H1 (cell line): ENCODE results near the gene DNAI1. TPM values are rescaled to one million over a fixed set of nuclear protein-coding genes. Genes with fewer than 3 reads are reported as not detected.

Experiments
- CTCF ChIA-PET: fragments of 300-600 bp; sonication (Branson Sonifier 250); formaldehyde crosslinking; loops from one replicate; lab custom pipeline; 2021; ENCODE audit not compliant: partially characterized antibody; lab: Charles Lee
- POLR2A ChIA-PET: fragments of 300-600 bp; sonication (Branson Sonifier 250); formaldehyde crosslinking; loops from one replicate; lab custom pipeline; 2021; ENCODE audit warnings: inconsistent platforms; ENCODE audit not compliant: partially characterized antibody; lab: Charles Lee
- DNase-seq, 2 experiments: peaks; one replicate each; pipeline versions ENCODE4 v3.0.0 to v3.0.0-alpha.2; 2010 to 2022; ENCODE audit warnings: low spot score in 2 of 2, low read depth in 1 of 2, mixed read lengths in 1 of 2
- FAIRE-seq: peaks from 2 replicates; lab custom pipeline; 2011; peaks lifted over from hg19 to GRCh38; lab: Jason Lieb, UNC
- H2AFZ ChIP-seq: 2 replicates; pipeline ENCODE4 v1.8.1; 2012; ENCODE audit warnings: low read length, inconsistent platforms
- H2AK5ac ChIP-seq: 2 replicates; pipeline ENCODE4 v1.6.1; 2013; ENCODE audit warnings: low read depth, low read length
- H2BK120ac ChIP-seq: replicated peaks from 2 replicates; pipeline ENCODE3; 2013; ENCODE audit warnings: low read depth, low read length, inconsistent platforms
- H2BK12ac ChIP-seq: 2 replicates; pipeline ENCODE4 v1.6.1; 2013; ENCODE audit warnings: low read depth, low read length
- H2BK15ac ChIP-seq: 2 replicates; pipeline ENCODE4 v1.6.1; 2013; ENCODE audit warnings: low read length
- H2BK20ac ChIP-seq: 2 replicates; pipeline ENCODE4 v1.6.1; 2013; ENCODE audit warnings: low read length
- H2BK5ac ChIP-seq: 2 replicates; pipeline ENCODE4 v1.6.1; 2013; ENCODE audit warnings: low read depth, low read length
- H3K14ac ChIP-seq: 2 replicates; pipeline ENCODE4 v1.6.1; 2013; ENCODE audit warnings: inconsistent platforms; ENCODE audit not compliant: insufficient read length
- H3K18ac ChIP-seq: 2 replicates; pipeline ENCODE4 v1.6.1; 2013; ENCODE audit warnings: low read length; ENCODE audit errors: extremely low read depth
- H3K23ac ChIP-seq: 2 replicates; pipeline ENCODE4 v1.6.1; 2013; ENCODE audit warnings: inconsistent platforms; ENCODE audit not compliant: insufficient read length
- H3K23me2 ChIP-seq: 2 replicates; pipeline ENCODE4 v1.6.1; 2013; ENCODE audit warnings: low read depth, low read length
- H3K27ac ChIP-seq: 2 replicates; pipeline ENCODE4 v1.6.1; 2011; ENCODE audit warnings: low read depth, low read length, inconsistent platforms
- H3K27me3 ChIP-seq, 4 experiments: replicated peaks in 1 of 4; 1 replicate in 1 of 4; 2 replicates in 3 of 4; pipeline versions ENCODE4 v1.6.1 to v1.8.1; 2011 to 2013; ENCODE audit warnings: low read length in 3 of 4, mild to moderate bottlenecking in 3 of 4, inconsistent platforms in 2 of 4, mixed read lengths in 2 of 4, moderate library complexity in 1 of 4; ENCODE audit not compliant: control insufficient read depth in 3 of 4, insufficient read depth in 3 of 4; ENCODE audit errors: extremely low read depth in 1 of 4
- H3K36me3 ChIP-seq, 4 experiments: 2 replicates each; pipeline versions ENCODE4 v1.6.1 to v1.8.1; 2011 to 2013; ENCODE audit warnings: mild to moderate bottlenecking in 4 of 4, low read length in 3 of 4, moderate library complexity in 2 of 4, control low read depth in 1 of 4, inconsistent platforms in 1 of 4; ENCODE audit not compliant: insufficient read depth in 4 of 4, control insufficient read depth in 2 of 4
- H3K4ac ChIP-seq: replicated peaks from 2 replicates; pipeline ENCODE3; 2013; ENCODE audit warnings: low read length, low read depth, mixed read lengths, inconsistent platforms; ENCODE audit not compliant: insufficient read length
- H3K4me1 ChIP-seq, 4 experiments: replicated peaks in 1 of 4; 1 replicate in 1 of 4; 2 replicates in 3 of 4; pipeline versions ENCODE4 v1.6.1 to v1.8.1; 2011 to 2013; ENCODE audit warnings: low read length in 3 of 4, inconsistent platforms in 2 of 4, mixed read lengths in 1 of 4; ENCODE audit not compliant: insufficient read depth in 4 of 4, control insufficient read depth in 3 of 4
- H3K4me2 ChIP-seq, 2 experiments: 2 replicates each; pipeline versions ENCODE4 v1.6.1 to v1.8.1; 2011 to 2013; ENCODE audit warnings: low read depth in 2 of 2, low read length in 2 of 2, control low read depth in 1 of 2, inconsistent platforms in 1 of 2, mild to moderate bottlenecking in 1 of 2; ENCODE audit not compliant: insufficient read depth in 1 of 2
- H3K4me3 ChIP-seq, 4 experiments: fragments of 200-600, 300-600 bp in 1 of 4; sonication (generic), shearing (Covaris generic), sonication (Bioruptor Twin) in 1 of 4; 2 replicates each; pipeline versions ENCODE4 v1.5.1 to v1.8.1; 2011 to 2016; ENCODE audit warnings: low read length in 4 of 4, low read depth in 3 of 4, control low read depth in 2 of 4, inconsistent platforms in 2 of 4, mild to moderate bottlenecking in 2 of 4, mixed read lengths in 1 of 4, moderate library complexity in 1 of 4; ENCODE audit not compliant: insufficient read depth in 2 of 4; ENCODE audit errors: extremely low read depth in 1 of 4
- H3K56ac ChIP-seq: replicated peaks from 2 replicates; pipeline ENCODE3; 2013; ENCODE audit warnings: low read depth, mild to moderate bottlenecking, mixed read lengths, low read length, inconsistent platforms; ENCODE audit not compliant: insufficient read length
- H3K79me1 ChIP-seq: 2 replicates; pipeline ENCODE4 v1.6.1; 2013; ENCODE audit warnings: low read depth, low read length, control low read depth
- H3K79me2 ChIP-seq, 2 experiments: 2 replicates each; pipeline versions ENCODE4 v1.6.1 to v1.8.1; 2012 to 2013; ENCODE audit warnings: low read length in 2 of 2, mild to moderate bottlenecking in 2 of 2, inconsistent platforms in 1 of 2; ENCODE audit not compliant: insufficient read depth in 2 of 2, control insufficient read depth in 1 of 2
- H3K9ac ChIP-seq, 4 experiments: replicated peaks in 1 of 4; 1 replicate in 1 of 4; 2 replicates in 3 of 4; pipeline versions ENCODE4 v1.6.1 to v1.8.1; 2011 to 2013; ENCODE audit warnings: low read depth in 3 of 4, low read length in 3 of 4, control low read depth in 2 of 4, mild to moderate bottlenecking in 2 of 4, moderate library complexity in 2 of 4, inconsistent platforms in 1 of 4; ENCODE audit errors: extremely low read depth in 1 of 4
- H3K9me3 ChIP-seq, 2 experiments: 2 replicates each; pipeline versions ENCODE4 v1.6.1 to v1.8.1; 2012 to 2013; ENCODE audit warnings: mild to moderate bottlenecking in 2 of 2, moderate library complexity in 2 of 2, control low read depth in 1 of 2, inconsistent platforms in 1 of 2, low read depth in 1 of 2, low read length in 1 of 2, mixed read lengths in 1 of 2; ENCODE audit not compliant: insufficient read depth in 2 of 2
- H4K20me1 ChIP-seq, 2 experiments: replicated peaks in 1 of 2; 2 replicates each; pipeline versions ENCODE3 to v1.8.1; 2011 to 2013; ENCODE audit warnings: inconsistent platforms in 2 of 2, low read length in 2 of 2, mild to moderate bottlenecking in 1 of 2; ENCODE audit not compliant: insufficient read depth in 2 of 2, control insufficient read depth in 1 of 2
- H4K5ac ChIP-seq: 2 replicates; pipeline ENCODE4 v1.6.1; 2013; ENCODE audit warnings: low read length, low read depth, mixed read lengths, inconsistent platforms; ENCODE audit not compliant: insufficient read length
- H4K8ac ChIP-seq: 2 replicates; pipeline ENCODE4 v1.8.0; 2013; ENCODE audit warnings: mild to moderate bottlenecking, moderate library complexity, low read length, inconsistent platforms; ENCODE audit not compliant: insufficient read depth; ENCODE audit errors: extremely low read depth
- H4K91ac ChIP-seq: replicated peaks from 2 replicates; pipeline ENCODE3; 2013; ENCODE audit warnings: low read length, mixed read lengths, inconsistent platforms; ENCODE audit not compliant: insufficient read length
- CBX8 ChIP-seq: fragments of 300-800, 300-1000 bp; sonication (generic); IDR thresholded peaks from 2 replicates; pipeline ENCODE4 v1.7.1; 2016; ENCODE audit warnings: low read depth, low read length, borderline replicate concordance
- GABPA ChIP-seq: IDR thresholded peaks from 2 replicates; pipeline ENCODE4 v1.6.1; 2011; ENCODE audit warnings: mild to moderate bottlenecking, low read length, moderate library complexity, borderline replicate concordance; ENCODE audit not compliant: insufficient read depth
- HDAC2 ChIP-seq, 2 experiments: fragments of 300-600 bp in 1 of 2; sonication (generic) in 1 of 2; IDR thresholded peaks; 2 replicates each; pipeline ENCODE4 v1.6.1; 2011 to 2012; ENCODE audit warnings: low read depth in 2 of 2, low read length in 2 of 2, mild to moderate bottlenecking in 2 of 2, moderate library complexity in 2 of 2, borderline replicate concordance in 1 of 2, inconsistent platforms in 1 of 2
- KDM1A ChIP-seq: fragments of 200-600, 300-600 bp; sonication (generic); IDR thresholded peaks from 2 replicates; pipeline ENCODE4 v1.7.1; 2016; ENCODE audit warnings: mild to moderate bottlenecking, low read length, borderline replicate concordance
- SP2 ChIP-seq: IDR thresholded peaks from 2 replicates; pipeline ENCODE4 v1.6.1; 2012; ENCODE audit warnings: mild to moderate bottlenecking, low read length, inconsistent platforms
- TAF1 ChIP-seq: IDR thresholded peaks from 2 replicates; pipeline ENCODE4 v1.6.1; 2011; ENCODE audit warnings: mild to moderate bottlenecking, low read depth, low read length
- YY1 ChIP-seq: IDR thresholded peaks from 2 replicates; pipeline ENCODE4 v1.6.1; 2011; ENCODE audit warnings: low read depth, mild to moderate bottlenecking, low read length
- WGBS, 2 experiments: shearing (Covaris generic) in 1 of 2; methylation state at CpG; one replicate each; pipeline versions ENCODE4 v1.1.6 to v1.1.7; 2013 to 2015; ENCODE audit warnings: low lambda C conversion rate in 2 of 2, mixed read lengths in 2 of 2, inconsistent platforms in 1 of 2, low coverage in 1 of 2, missing lambda C conversion rate in 1 of 2; ENCODE audit not compliant: insufficient replicate concordance in 2 of 2, insufficient coverage in 1 of 2, insufficient read length in 1 of 2; ENCODE audit errors: extremely low coverage in 1 of 2, missing lambda C conversion rate in 1 of 2; 5-methylcytosine and 5-hydroxymethylcytosine counted together
- polyA plus RNA-seq, 7 experiments: library from polyadenylated mRNA; depleted of rRNA in 3 of 7; stranded (reverse) in 5 of 7; unstranded in 2 of 7; fragments of >200 nt in 5 of 7; fragments of 200-250 nt in 2 of 7; gene quantifications; 1 replicate in 5 of 7; 2 replicates in 1 of 7; 4 replicates in 1 of 7; pipeline versions ENCODE4 v1.2.1 to v1.2.3, GENCODE V29; 2011 to 2013; ENCODE audit warnings: missing spikeins in 2 of 7, mixed read lengths in 2 of 7
- total RNA-seq: library from RNA; stranded (reverse); fragmentation: NEBNext Ultra II Directional; extraction: Animal tissue kit (Norgen Biotek cat#: 25700); gene quantifications from 2 replicates; pipeline ENCODE4 v1.2.1, GENCODE V29; 2021
- TF ChIP-seq, protein P1 (sequence below): IDR thresholded peaks from 2 replicates; pipeline ENCODE4 v1.6.1; 2011; ENCODE audit warnings: low read length, improper control_type of control experiment

DNAI1 gene
- total and polyA plus RNA-seq, 2 of the 8 experiments (the other 6 are each of a cell fraction or from before 2014, with no cell fraction given): 0.37 to 0.54 TPM

DNA sequence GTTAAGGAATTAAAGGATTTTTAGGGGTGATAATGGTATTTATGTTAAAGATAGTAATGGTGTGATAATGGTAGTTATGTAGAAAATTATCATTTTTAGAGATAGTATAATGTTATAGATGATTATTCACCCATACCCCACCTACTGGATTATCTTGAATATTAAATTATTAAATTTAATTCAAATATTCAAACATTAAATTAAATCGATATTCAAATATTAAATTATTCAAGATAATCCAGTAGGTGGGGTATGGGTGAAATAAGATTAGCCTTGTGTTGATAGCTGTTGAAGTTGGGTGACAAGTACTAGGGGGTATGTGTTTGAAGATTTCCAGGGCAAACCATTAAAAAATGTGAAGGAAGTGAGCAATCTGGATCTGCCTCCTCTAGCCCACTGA is 15.8 kb upstream of the DNAI1 start:
- Histone ChIP-seq H2AK5ac (no peak overlapping the region), H2BK15ac (no peak overlapping the region), H2BK12ac (no peak overlapping the region), H2BK20ac (no peak overlapping the region), H3K23ac (no peak overlapping the region), H4K91ac (no peak overlapping the region), H3K79me2 (no peaks in the 10 kb centered on the region; a peak in 1 of 4 replicates), H4K5ac (no peak overlapping the region), H3K4me3 (no peak overlapping the region), H3K27ac (no peak overlapping the region), H3K79me1 (no peaks in the 10 kb centered on the region), H3K9ac (no peak overlapping the region), H3K56ac (no peak overlapping the region), H3K18ac (no peak overlapping the region), H2BK5ac (no peak overlapping the region), H2BK120ac (no peak overlapping the region), H3K27me3 (no peaks in the 10 kb centered on the region), H4K8ac (no peak overlapping the region), H3K4me2 (no peak overlapping the region), H3K36me3 (no peaks in the 10 kb centered on the region; a peak in 1 of 8 replicates), H3K4me1 (peaks cover 0 to 5% (median 4%) of the 10 kb centered on the region in 4 experiments; a peak in 4 of 7 replicates), H3K4ac (no peak overlapping the region), H2AFZ (no peak overlapping the region), H3K9me3 (no peaks in the 10 kb centered on the region), H4K20me1 (no peaks in the 10 kb centered on the region), H3K23me2 (no peaks in the 10 kb centered on the region), H3K14ac (no peak overlapping the region)
- ChIA-PET POLR2A (no interaction called here), CTCF (interaction anchor here (1.6 to 5.5 kb wide), 3 partner anchors 14 to 59 kb away, joined by 4 to 56 read pairs (median 28); no protein-coding TSS in a partner anchor)
- DNase-seq: no peak
- 93% methylated on average over 1 of the region's 1 CpG; no CpG with 5 or more reads in 1 of the 2 experiments for WGBS, 2 experiments
- TF ChIP-seq KDM1A (no peak), GABPA (no peak), HDAC2 (IDR thresholded peaks at IDR 0.05; ENCODE audit: borderline replicate concordance in 1 of 2, low read depth in 2 of 2, low read length in 2 of 2) (no peak), SP2 (no peak), TAF1 (no peak), YY1 (no peak), CBX8 (no peak)
- TF ChIP-seq, protein P1, sequence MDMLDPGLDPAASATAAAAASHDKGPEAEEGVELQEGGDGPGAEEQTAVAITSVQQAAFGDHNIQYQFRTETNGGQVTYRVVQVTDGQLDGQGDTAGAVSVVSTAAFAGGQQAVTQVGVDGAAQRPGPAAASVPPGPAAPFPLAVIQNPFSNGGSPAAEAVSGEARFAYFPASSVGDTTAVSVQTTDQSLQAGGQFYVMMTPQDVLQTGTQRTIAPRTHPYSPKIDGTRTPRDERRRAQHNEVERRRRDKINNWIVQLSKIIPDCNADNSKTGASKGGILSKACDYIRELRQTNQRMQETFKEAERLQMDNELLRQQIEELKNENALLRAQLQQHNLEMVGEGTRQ: no peak
- no peak for FAIRE-seq
